ENCODE data around the gene TAF4B.

- no peak for TF ChIP-seq HNF4G (IDR thresholded peaks at IDR 0.05)
- TF ChIP-seq CTCF (IDR thresholded peaks at IDR 0.05; ENCODE audit: low read depth, low read length, missing input control): no peak
- no peak for TF ChIP-seq MAX (IDR thresholded peaks at IDR 0.05)
- TF ChIP-seq REST (IDR thresholded peaks at IDR 0.05): no peak
- TF ChIP-seq YY1 (IDR thresholded peaks at IDR 0.05): no peak
- no peak for TF ChIP-seq ATF3 (IDR thresholded peaks at IDR 0.05)
- no peak for TF ChIP-seq EGR1 (IDR thresholded peaks at IDR 0.05; ENCODE audit: low read depth in 2 of 2)
Measured at GRCh38 chr18:26271917-26272549, 45.8 kb downstream of the TAF4B start.
